HG02610 (cell line): ENCODE results near the gene CFHR4.
"Not testable (repeated sequence)": the region's sequence is repeated elsewhere in the genome, so short reads cannot be mapped to it uniquely, and the experiment has no call there.

Experiments
- ATAC-seq: cut with Tn5 transposase; IDR thresholded peaks from one replicate; pipeline ENCODE4 v1.9.1; 2021; ENCODE audit warnings: mild to moderate bottlenecking, moderate library complexity; ENCODE audit not compliant: unreplicated experiment

The CFHR4 gene

GRCh38 chr1:196933531-196934189, 45.8 kb downstream of the CFHR4 start:
- no peak for ATAC-seq

DNA sequence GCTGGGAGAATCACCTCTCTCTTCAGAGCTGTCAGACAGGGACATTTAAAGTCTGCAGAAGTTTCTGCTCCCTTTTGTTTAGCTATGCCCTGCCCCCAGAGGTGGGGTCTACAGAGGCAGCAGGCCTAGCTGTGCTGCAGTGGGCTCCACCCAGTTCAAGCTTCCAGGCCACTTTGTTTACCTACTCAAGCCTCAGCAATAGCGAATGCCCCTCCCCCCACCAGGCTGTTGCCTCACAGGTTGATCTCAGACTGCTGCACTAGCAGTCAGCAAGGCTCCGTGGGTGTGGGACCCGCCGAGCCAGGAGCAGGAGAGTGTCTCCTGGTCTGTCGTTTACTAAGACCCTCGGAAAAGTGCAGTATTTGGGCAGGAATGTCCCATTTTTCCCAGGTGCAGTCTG, 53.6 kb downstream of the CFHR4 start:
- ATAC-seq: not testable (repeated sequence)

DNA sequence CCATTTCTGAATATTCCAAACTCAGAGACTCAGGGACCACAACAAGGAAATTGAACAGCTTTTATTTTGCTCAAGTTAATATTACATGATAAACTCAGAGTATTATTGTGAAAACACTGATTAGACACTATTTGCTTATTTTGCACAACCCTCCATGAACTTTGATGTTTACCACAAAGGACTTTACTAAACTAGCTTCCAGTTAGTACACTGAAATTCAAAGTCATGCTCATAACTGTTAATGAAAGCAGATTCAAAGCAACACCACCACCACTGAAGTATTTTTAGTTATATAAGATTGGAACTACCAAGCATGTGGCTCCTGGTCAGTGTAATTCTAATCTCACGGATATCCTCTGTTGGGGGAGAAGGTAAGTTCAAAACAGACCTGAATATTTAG, 55.7 kb downstream of the CFHR4 start, which contains the start of gene CFHR2:
CFHR2 (plus strand) TSS at position 171 of the 400 bp plus-strand sequence; CDS start at position 314, 143 bp downstream.
- not testable (repeated sequence) for ATAC-seq

- ATAC-seq: peak; percentile 94
Measured at GRCh38 chr1:196951711-196952394, 64.0 kb downstream of the CFHR4 start.

DNA sequence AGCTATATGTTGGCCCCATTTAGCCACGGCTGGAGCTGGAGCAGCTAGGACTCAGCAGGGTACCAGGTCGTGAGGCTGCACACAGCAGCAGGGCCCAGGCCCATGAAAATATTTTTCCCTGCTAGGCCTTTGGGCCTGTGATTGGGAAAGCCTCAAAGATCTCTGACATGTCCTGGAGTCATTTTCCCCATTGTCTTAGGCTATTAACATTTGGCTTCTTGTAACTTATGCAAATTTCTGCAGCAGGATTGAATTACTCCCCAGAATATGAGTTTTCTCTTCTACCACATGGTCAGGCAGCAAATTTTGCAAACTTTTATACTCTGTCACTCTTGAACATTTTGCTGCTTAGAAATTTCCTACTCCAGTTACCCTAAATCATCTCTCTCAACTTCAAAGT, 66.9 kb downstream of the CFHR4 start:
- no peak for ATAC-seq

DNA sequence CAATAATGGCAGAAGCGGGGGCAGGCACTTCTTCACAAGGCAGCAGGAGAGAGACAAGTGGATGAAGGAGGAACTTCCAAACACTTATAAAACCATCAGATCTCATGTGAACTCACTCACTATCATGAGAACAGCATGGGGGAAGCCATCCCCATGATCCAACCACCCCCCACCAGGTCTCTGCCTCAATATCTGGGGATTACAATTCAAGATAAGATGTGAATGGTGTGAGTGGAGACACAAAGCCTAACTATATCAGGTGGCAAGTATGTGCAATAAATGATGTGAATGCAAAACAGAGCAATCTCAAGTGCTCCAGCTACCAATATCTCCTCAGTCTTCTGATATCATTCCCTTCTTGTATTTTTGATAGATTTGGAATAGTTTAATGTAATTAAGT, 68.1 kb downstream of the CFHR4 start:
- ATAC-seq: no peak

DNA sequence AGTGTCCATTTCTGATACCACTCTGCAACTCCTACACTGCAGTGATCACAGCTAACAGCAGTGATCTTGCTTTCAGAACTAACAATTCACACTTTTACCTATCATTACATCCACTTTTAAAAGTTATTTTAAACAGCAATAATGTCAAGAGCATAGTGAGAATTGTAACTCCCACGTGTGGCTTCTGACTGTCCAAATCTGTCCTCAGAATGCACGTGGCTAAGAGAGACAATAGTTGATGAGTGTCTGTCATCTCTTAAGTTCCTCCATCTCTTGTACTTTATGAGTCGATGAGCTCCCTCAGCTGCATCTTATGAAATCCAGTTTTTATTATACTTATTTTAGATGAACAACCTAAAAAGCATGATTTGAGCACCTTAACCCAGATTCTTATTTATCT, 73.0 kb downstream of the CFHR4 start:
- ATAC-seq: peak; percentile 71
